Pons (tissue), 1 donor: ENCODE results near the gene ANKS1A.
"Not testable (repeated sequence)": the region's sequence is repeated elsewhere in the genome, so short reads cannot be mapped to it uniquely, and the experiment has no call there.

Source experiments
- DNase-seq: peaks from one replicate; pipeline ENCODE4 v3.0.0-alpha.2; 2016; ENCODE audit warnings: low spot score

Gene ANKS1A

DNA sequence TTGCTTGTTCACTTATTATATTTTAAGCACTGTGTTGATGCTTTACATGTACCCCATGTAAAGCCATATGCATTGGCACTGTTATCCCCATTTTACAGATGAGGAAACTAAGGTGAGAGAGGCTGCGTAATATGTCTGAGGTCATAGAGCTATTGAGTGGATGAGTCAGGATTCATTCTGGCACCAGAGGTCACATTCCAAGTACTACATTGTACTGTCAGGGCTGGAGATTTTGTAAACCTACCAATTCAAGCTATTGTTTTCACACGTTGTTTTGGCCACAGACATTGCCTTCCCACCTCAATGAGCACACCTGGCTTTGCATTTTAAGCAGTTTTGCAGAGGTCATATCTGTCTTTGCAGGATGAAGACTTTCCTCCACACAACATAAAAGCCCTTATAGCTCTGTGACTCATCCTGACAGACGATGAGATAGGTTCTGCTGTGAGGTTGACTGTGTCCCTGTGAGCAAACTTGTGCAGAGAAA, 33.2 kb downstream of the ANKS1A start:
- no peak for DNase-seq

DNA sequence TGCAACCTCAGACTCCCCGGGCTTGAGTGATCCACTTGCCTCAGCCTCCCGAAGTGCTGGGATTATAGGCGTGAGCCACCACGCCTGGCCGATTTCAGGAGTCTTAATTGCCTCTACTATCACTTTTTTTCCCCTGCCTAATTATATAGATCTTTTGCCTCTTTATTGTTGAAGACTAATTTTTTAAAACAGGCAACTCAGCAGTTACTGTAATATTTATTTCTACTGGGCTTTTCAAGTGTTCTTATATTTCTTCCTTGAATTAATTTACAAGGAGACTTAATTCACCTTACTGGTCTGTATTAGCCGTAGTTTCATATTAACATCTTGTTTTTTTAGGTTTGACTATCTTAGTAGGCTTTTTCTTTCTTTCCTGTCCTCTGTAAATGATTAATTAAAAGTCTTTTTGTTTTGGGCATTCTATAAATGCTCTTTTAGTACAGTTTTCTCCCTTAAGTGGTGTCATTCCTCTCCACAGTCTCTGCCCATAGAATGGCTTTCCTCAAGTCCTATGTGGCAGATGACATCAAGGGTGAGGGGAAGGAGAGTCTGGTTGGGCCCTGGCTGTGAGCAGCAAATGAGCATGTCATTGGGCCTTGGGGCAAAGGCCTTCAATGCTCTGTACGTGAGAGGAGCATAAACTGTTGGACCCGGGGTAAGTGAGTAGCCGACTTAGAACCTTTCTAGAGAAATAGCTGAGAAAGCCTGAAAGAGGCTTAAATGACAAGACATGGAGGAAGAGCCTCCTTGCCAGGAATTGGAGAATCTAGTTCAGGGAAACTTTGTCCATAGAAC, 36.0 kb downstream of the ANKS1A start:
- DNase-seq: no peak

DNA sequence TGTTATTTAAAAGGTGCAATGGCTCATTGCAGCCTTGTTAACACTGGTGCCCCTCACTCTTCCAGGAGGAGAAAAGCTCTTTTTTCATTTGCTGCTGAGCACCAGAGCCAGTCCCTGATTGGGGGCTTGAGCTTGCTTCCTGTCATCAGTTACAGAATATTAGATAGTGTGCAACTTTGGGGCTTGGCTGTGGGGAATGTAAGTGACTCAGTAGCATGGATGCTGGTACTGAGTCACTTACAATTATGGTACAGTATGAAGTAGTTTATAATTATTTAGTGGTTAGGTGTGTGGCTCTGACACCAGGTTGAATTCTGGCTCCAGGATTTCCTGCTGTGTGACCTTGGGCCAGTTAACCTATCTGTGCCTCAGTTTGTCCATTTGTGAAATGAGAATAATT, 37.6 kb downstream of the ANKS1A start:
- DNase-seq: no peak

DNA sequence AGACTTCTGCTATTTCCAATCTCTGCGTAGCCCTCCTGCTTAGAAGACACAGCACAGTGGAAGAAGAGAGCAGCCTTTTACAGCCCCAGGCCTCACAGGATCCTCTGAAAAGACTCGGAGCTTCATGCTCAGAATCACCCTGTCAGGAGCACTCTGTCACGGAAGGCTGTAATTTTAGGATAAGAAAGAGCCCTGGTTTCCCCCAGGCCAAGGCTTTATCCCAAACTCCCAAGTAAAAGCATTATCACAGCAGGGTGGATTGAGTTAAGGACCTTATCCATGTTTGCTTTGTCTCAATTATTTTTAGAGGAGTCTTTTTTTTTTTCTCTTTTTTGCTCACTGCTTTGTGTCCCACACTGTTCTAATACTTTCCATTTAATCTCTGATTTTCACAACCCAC, 39.2 kb downstream of the ANKS1A start:
- DNase-seq: no peak

DNA sequence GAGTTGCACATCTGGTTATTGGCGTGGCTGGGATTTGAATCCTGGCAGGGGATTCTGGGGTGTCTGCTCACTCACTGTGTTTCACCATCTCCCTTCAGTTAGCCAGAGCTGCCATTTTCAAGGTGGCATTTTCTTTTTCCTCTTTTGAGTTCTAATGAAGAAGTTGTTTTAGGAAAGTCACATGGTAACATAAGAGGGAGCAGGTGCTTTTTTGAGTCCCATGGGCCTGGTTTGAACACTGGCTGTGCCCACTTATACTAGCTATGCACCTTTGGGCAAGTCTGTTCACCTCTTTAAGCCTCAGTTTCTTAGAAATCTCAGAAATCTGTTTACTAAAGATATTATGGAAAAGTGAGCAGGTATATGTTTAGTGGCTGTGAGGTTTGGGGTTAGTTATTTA, 39.6 kb downstream of the ANKS1A start:
- DNase-seq: no peak

DNA sequence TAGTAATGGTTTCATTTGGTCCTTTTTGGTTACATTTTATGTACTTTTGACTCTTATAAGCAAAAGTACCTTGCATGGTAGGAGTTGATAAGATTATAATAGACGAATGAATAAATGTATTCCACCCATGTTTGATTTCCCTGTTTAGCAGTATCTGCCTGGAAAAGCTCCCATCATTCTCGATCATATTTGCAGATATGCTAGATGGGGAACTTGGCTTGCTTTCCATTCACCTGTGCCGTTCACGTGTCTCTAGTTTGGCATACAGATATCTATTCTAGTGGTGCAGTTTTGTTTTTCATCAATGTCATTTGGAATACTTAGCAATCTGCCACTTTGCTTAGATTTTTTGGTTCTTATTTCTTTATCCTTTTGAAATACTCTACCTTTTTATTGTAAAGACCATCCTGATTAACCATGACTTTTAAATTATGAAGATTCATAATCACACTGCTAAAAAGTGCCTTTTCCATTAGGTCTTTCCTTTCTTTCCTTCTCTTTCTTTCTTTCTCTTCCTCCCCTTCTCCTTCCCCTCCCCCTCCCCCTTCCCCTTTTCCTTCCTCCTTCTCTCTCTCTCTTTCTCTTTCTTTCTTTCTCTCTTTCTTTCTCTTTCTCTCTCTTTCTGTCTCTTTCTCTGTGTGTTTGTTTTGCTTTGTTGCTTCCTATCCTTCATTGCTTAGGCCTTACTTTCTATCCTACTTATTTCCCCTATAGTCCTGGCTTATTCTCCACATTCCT, 40.4 kb downstream of the ANKS1A start:
- DNase-seq: no peak

DNA sequence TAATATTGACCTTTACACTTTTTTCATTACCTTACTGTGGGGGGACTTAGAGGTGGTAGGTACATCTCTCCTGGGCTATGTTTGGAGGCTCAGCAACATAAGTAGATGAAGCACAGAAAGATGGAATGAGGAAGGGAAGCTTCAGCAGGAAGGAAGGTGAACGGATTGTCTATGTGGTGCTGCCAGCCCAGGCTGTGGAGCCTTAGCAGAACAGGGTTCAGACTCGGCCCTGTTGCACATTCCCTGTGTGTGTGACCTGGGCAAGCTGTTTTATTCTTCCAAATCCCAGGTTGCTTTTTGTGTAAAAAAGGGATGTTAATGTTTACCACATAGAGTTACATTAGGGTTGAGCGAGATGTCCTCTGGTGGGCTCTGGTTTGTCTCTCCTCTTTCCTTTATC, 41.2 kb downstream of the ANKS1A start:
- no peak for DNase-seq

DNA sequence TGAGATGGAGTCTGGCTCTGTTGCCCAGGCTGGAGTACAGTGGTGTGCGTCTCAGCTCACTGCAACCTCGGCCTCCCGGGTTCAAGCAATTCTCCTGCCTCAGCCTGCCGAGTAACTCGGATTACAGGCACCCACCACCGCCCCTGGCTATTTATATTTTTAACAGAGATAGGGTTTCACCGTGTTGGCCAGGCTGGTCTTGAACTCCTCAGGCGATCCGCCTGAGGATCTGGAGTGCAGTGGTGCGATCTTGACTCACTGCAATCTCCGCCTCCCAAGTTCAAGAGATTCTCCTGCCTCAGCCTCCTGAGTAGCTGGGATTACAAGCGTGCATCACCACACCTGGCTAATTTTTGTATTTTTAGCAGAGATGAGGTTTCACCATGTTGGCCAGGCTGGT, 43.1 kb downstream of the ANKS1A start:
- not testable (repeated sequence) for DNase-seq

DNA sequence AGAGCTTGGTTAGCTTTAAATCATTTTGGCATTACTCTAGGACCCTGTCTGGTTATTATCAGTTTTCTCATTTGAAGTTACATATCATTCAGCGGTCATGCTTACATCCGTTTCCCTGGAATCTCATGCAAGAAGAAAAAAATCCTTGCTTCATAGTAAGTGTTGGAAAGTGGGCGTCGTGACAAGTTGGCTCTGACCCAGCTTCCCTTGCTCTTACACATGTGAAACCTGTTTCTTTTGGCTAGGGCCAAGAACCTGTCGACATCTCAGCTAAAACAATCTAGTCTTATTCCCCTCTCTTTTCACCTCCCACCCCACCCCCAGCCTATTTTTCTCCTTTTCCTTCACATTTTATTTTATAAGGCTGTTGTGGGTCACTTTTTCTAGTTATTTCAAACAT, 45.5 kb downstream of the ANKS1A start:
- DNase-seq: peak; percentile 25

DNA sequence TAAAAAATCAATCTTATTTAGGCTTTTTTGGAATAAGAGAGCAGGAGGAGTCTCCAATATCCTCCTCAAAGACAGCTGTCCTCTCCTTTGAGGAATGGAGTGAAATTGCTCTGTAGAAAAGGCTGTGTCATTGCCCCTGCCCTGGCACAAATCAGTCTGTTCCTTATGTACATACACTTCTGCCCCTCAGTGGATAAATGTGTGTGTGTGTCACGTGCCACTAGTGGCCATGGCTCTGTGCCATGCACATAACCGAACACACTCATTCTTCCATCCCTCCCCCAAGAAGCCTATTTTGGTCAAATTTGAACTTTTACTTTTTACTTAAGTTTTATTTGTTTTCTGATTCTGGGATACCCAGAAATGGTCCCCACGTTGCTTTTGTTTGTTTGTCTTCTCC, 49.2 kb downstream of the ANKS1A start:
- peak; percentile 12 for DNase-seq

DNA sequence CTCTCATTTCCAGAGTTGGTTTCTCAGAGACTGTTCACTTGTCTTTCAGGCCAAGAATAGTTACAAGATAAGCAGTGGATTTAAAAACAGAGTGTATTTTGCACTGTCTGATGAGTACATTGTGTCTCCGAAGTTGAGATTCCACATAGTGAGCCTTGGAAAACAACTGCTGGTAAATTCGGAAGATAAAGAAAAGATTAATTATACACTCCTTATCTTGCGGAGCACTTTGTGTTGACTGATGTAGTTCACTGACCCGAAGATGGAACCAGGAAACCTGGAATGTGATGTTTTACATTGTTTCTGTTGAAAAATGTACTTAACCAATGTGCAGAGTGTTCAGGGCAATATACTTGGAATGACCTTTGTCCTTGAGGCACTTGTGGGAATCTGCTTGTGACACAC, 51.0 kb downstream of the ANKS1A start:
- no peak for DNase-seq

DNA sequence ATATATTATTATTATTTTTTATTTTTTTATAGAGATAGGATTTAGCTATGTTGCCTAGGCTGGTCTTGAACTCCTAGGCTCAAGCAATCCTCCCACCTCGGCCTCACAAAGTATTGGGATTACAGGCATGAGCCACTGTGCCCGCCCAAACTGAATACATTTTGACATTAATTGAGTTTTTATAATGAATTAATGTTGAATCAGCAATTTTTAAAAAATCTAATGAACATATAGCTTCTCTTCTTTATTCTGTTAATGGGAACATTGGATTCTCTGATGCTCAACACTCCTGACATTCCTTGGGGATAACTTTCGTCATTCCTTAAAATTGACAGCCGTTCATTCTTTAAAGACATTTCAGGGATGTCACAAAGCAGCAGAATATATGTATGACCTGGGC, 52.4 kb downstream of the ANKS1A start:
- DNase-seq: no peak

DNA sequence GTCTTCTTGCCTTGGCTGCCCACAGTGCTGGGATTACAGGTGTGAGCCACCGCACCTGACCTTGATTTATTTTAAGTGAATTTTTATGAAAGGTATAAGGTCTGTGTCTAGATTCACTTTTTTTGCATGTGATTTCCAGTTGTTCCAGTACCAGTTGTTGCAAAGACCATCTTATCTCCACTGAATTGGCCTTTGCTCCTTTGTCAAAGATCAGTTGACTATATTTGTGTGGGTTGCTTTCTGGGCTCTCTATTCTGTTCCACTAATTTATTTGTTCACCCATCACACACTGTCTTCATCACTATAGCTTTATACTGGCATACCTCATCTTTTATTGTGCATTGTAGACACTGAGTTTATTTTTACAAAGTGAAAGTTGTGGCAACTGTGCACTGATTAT, 56.3 kb downstream of the ANKS1A start:
- DNase-seq: no peak

DNA sequence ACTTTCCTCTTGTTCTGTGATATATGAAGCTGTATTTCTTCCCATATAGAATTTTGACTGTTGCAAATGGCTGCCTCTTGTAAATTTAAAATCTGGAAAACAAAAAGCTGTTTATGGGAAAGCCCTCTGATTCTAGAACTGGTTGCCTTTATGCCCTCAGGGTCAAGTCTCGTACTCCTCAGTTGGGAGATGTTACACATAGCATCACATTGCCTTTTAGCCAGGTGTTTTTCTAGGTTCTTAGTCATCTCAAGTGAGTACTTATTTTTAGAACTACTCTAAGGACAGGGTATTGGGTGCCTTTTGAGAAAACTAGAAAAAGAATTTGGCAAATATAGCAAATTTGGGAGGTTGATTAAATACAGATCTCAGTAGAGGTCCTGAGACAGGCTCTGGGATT, 58.5 kb downstream of the ANKS1A start:
- no peak for DNase-seq

DNA sequence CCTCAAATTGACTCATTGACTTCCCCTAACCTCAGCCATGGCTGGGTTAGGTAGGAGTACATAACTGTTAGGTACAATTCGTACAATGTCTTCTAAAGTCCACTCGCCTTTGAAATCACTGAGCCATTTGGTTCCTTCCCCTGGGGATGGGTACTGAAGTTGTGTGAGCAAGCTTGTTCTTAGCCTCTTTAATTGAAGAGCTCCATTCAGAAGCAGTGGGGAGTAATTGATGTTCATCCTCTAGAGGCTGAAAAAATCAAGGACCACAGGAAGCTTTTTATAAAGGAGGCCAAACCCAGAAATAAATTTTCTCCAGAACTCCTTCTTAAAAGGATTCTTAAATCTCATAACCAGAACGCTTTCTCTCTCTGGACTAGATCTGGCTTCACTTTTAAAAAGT, 60.6 kb downstream of the ANKS1A start:
- no peak for DNase-seq

DNA sequence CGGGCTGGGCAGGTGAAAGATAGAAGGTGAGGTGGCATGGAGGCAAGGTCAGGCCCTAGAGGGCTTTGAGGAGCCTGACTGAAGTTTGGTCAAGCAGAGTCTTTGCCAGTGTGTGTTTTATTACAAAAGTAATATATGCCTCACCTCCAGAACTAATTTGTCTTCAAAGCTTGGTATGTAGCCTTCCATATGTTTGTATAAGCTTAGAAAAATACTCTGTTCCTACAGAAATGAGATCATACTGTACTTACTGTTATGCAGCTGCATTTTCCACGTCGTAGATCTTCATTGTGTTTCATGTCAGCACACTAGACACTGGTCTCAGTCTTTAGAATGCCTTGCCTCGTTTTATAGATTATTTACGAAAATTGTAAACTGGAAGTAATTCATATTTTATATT, 61.8 kb downstream of the ANKS1A start:
- no peak for DNase-seq

DNA sequence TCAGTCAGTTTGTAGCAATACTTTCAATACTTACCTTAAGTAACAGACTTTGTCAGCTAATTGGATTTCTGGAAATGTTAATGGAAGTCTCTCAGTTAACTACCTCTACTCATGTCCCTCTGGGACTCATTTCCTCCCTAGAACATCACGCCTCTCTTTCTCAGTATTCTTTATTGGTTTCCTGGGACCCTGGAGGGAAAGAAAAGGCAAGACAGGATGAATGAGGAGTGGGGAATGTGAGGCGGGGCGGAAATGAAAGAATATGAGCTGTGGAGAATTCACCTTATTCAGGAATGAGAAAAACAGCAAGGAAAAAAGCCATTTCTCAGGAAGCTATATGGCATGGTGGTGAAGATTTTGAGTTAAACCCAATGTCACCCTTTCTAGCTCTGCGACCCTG, 62.7 kb downstream of the ANKS1A start:
- DNase-seq: no peak

DNA sequence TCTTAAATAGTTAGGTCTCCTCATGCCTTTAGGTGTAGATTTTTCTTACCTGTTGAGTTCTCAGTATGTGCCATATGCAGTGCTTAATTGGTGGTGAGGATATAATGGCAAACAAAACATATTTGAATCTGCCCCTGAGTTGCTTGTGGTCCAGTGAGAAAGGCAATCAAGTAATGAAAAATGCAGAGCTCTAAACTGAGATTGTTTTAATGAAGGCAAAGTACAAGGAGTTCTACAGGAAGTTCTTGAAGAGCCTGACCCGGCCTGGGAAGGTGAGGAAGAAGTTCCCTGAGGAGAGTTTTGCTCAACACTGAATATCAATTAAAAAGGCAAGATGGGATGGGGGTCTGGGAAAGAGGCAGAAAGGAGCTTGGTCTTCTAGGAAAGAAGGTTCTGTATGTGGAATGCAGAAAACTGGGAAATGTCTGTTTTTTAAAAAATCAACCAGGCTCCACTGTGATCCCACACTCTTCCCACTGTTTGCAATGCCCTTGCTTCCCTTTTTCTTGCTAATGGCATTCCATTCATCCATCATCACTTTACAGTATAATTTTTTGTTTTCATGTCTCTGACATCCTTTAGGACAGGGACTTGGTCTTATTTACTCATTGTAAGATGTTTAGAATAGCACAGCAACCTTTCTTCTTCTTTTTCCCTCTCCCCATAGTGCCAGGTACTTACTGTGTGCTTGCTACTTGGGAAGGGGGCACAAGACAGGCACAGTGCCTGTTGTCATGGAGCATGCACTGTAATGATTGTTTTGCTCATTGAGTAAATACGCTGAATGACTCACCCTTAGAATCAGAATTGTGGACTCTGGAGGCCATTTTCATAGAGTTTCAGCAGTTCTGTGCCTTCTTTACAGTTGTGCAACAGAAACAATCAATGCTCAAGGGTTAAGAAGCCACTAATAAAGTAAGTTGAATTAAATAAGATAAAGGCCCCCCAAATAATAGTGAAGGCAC, 64.3 kb downstream of the ANKS1A start:
- no peak for DNase-seq

DNA sequence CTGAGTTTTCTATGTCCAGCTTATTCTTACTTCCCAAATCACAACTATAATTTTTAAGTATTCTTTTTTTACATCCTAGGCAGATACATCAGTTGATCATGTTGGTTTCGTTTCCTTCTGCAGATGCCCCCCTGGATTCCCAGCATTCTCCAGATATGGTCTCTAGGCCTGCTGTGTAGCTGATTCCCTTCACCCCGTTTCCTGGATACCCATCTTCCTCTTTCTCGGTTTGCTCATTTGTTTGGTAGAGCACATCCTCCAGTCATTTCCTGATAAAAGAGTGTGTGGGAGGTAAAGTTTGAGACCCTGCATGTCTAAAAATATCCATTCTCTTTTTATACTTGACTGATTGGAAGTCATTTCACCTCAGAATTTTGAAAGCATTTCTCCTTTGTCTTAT, 66.4 kb downstream of the ANKS1A start:
- peak; percentile 78 for DNase-seq

DNA sequence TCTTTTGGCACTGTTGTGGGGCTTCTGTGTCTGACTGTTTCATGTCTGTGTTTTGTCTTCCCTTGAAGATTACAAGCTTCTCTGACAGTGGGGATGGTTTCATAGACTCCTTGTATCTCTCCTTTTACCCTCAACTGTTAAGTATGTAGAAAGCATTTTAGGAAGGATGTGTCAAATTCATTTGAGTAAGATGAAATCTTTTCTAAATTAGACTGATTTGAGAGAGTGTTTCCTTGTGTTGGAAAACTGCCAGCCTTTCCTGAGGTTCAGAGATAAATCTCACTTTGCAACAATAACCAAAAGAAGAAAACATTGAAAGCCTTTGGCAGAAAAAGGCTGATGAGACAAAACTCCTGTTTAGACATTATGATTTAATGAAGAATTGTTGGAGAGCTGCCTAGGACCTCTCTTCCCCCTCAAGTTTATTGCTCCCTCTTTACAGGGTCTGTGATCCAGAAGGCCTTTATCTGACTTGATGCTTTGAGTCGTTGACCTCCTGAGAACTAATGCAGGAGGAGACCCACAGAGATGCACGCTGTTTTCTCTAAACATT, 68.3 kb downstream of the ANKS1A start:
- DNase-seq: no peak

DNA sequence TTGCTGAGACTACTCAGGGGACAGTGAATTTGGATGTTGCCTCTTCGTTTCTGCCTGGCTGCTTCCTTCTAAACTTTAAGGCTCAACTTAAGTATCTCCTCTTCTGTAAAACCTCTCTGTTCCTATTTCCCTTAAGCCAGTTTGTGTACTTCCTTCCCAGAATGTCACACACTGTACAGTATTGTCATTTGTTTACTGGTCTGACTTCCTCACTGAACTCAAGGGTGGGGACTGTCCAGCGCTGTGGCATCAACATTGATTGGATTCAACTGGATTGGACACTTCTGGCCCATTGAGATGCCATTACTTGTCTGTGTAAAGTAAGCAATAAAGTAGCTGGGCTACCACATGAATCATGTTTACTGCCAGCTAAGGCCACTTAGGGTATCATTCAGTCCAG, 69.7 kb downstream of the ANKS1A start:
- peak; percentile 49 for DNase-seq

DNA sequence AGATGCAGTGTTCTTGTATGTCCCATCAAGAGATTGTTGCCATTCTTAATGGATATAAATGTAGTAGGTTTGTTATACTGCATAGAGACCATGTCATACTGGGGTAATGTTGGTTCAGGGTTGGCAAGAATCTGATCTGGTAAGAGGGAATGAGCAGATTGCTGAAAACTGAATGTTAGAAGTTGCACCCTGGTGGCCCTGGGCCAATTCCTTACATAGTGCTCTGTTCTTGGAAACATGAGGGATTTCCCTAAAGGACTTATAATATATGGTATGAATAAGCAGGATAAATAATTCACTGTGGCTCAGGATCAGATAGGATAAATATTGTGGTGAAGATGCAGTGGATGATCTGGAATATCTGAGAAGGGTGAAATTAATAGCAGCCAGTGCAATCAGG, 70.2 kb downstream of the ANKS1A start:
- DNase-seq: no peak
